Measurements from ENCODE around the gene HCAR1. TPM values are rescaled to one million over a fixed set of nuclear protein-coding genes. Genes with fewer than 3 reads are reported as not detected.
"Not testable (repeated sequence)": the region's sequence is repeated elsewhere in the genome, so short reads cannot be mapped to it uniquely, and the experiment has no call there.

The HCAR1 gene, protein sequence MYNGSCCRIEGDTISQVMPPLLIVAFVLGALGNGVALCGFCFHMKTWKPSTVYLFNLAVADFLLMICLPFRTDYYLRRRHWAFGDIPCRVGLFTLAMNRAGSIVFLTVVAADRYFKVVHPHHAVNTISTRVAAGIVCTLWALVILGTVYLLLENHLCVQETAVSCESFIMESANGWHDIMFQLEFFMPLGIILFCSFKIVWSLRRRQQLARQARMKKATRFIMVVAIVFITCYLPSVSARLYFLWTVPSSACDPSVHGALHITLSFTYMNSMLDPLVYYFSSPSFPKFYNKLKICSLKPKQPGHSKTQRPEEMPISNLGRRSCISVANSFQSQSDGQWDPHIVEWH
- 3.4 TPM for total RNA-seq (ENCODE audit: insufficient read depth, low replicate concordance)

DNA sequence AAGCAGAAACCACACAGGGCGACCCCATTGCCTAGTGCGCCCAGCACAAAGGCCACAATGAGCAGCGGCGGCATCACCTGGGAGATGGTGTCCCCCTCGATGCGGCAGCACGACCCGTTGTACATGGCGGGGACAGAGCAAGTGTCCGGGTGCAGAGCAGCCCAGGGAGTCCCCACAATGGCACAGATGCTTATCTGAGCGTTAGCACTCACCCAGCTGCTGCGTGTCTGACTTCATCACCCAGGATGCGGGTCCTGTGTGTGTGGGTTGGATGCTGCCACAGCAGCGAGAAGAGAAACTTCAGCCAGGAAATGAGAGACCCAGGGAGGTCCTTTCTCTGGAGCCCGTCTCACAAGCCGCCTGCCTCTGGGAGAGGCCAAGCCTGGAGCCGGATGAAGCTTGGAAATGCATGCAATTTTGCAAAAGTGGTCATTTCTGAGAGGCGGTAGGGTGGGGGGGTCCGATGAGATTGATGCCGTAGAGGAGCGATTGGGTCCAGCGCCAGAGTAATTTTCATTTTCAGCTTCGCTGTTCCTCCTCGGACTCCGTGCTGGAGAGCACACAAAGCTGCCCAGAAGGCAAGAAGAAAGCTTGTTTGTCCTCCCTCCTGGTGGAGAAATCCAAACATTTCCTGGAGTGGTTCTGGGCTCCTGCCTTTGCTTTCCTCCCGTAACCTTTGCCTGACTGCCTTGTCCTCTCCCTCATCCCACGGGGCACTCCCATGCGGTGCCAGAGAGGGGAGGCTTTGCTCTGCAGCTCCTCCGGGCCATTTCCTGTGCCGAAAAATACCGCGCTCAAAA is at the start of gene HCAR1:
Gene HCAR1 (minus strand): TSS at position 630 of the 800 bp plus-strand sequence. CDS start 505 bp downstream, at position 125.
- DNase-seq (ENCODE audit: low spot score): no peak

DNA sequence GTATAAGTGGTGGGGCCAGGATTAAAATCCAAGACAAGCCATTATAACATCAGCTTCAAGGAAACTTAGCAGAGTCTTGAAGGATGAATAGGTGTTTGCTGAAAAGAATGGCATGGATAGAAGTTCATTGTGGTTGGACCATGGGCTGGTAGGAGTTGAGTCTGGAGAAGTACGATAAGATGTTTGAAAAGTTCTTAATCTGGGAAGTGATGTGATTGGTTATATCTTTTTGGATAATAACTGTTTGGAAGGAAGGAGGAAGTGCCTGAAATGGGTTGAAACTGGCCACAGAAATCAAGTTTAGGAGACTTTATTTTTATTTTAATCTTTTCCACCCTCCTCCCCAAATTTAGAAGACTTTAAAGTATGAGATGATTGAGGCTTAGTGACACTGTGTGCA is 26.9 kb upstream of the HCAR1 start:
- DNase-seq (ENCODE audit: low spot score): no peak

DNA sequence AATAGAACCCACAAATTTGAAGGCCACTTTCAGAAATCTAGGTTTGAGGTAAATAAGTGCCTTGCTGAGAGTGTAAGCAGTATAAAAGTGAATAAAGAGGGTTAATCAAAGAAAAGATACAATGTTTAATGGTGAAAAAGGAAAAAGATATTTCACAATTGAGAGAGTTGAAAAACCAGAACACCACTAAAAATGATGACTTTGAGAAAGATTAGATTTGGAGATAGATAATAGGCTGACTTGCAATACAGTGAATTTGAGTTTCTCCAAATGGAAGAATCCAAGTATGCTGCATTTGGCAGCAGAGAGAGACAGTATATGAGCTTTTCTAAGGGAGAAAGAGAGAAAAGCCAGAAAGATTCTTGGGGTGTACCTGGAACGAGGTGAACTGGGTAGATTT is 24.1 kb upstream of the HCAR1 start:
- no peak for DNase-seq (ENCODE audit: low spot score)

DNA sequence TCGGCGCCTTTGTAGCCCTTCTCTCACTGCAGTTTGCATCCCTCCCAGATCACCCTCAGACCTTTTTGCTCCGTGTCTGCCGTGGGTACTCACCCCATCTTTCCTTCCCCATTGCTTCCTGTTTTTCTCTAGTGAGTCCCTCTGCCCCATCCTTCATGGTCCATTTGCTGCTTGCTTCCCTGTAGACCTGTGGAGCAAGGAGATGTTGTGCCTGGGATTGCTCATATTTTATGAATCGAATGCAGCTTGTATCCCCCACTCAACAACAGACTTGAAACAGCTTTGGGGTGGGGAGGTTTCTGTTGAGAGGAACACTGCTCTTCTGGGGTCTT is 22.6 kb upstream of the HCAR1 start:
- no peak for DNase-seq (ENCODE audit: low spot score)

DNA sequence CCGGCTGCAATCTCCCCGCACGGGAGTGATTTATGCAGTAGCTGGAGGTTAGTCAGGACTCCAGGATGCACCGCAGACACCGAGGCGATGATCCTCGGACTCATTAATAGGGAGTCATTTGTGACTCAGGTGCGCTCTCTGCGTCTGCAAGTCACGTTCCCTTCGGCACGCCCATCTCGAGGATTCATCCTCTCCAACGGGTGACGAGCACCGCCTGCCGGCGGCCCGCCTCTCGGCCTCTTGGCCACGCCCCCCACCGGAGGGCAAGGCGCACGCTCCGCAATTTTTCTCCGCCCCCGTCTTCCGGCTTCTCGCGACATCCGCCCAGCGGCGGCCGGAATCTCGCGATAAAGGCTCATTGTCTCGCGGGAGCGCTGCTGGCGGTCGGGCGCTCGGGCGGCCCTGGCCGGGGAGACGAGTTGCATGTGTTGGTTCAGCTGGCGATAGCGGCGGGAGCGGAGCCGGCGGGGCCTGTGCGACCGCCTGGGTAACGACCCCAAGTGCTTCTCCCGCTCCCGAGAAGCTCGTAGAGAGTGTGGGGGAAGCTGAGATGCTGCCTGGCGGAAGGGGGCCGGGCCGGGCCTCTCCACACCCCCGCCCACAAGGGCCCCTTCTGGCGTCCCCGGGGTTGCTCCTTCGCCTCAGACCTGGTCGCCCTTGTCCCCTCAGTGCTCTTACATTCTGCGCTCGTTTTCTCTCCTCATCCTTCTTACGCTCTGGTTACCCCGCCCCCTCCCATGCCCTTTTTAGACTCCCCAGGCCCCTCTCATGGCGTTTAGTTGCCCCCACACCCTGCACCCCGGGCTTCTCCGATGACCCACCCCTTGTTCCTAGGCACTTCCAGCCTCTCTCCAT is 22.0 kb upstream of the HCAR1 start, which contains the start of gene DENR:
Gene DENR (plus strand): TSS at position 361 of the 855 bp plus-strand sequence. CDS start 878 bp downstream, outside the sequence.
- DNase-seq (ENCODE audit: low spot score): peak; percentile 98

DNA sequence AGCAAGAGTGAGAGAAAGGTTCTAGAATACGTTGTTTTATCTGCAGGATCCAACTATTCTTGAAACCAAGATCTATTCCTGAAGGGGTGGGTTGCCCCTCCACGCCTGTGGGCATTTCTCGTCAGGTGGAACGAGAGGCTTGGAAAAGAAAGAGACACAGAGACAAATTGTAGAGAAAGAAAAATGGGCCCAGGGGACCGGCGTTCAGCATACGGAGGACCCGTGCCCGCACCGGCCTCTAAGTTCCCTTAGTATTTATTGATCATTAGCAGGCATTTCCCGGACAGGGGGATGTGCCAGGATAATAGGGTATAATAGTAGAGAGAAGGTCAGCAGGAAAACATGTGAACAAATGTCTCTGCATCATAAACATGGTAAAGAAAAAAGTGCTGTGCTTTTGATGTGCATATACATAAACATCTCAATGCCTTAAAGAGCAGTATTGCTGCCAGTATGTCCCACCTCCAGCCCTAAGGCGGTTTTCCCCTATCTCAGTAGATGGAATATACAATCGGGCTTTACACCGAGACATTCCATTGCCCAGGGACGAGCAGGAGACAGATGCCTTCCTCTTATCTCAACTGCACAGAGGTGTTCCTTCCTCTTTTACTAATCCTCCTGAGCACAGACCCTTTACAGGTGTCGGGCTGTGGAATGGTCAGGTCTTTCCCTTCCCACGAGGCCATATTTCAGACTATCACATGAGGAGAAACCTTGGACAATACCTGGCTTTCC is 20.3 kb upstream of the HCAR1 start:
- DNase-seq (ENCODE audit: low spot score): not testable (repeated sequence)

DNA sequence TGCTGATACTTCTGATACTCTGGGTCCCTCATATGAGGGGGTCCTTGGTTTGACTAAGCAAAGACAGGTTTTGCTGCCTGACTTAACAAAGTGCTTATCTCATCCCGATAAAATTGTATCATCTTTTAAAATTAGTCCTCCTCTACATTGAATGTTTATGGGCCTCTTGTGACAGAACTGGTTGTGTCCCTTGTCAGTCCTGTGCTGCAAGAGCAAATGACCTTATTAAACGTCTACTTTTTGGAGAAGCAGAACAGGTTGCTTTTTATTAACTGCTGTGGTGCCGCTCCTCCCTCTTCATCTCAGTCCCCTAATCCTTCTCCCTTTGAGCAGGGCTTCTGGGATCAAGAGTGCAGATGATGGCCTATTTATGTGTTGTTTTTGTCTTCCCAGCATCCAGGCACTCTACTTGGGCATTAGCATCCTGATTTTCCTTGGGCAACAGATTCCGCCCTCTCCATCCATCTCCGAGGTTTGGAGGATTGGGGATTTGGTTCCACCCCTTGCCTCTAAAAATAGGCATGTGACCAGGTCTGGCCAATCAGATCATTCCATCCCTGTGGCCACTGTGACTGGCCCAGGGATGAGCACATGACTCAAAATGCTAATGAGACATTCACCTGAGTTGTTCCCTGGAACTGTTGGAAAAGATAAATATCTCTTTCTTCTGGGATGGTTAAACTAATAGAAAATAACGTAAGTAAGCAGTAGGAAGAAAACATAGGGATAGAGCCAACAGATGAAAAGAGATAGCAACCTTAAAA is 19.1 kb upstream of the HCAR1 start:
- no peak for DNase-seq (ENCODE audit: low spot score)

DNA sequence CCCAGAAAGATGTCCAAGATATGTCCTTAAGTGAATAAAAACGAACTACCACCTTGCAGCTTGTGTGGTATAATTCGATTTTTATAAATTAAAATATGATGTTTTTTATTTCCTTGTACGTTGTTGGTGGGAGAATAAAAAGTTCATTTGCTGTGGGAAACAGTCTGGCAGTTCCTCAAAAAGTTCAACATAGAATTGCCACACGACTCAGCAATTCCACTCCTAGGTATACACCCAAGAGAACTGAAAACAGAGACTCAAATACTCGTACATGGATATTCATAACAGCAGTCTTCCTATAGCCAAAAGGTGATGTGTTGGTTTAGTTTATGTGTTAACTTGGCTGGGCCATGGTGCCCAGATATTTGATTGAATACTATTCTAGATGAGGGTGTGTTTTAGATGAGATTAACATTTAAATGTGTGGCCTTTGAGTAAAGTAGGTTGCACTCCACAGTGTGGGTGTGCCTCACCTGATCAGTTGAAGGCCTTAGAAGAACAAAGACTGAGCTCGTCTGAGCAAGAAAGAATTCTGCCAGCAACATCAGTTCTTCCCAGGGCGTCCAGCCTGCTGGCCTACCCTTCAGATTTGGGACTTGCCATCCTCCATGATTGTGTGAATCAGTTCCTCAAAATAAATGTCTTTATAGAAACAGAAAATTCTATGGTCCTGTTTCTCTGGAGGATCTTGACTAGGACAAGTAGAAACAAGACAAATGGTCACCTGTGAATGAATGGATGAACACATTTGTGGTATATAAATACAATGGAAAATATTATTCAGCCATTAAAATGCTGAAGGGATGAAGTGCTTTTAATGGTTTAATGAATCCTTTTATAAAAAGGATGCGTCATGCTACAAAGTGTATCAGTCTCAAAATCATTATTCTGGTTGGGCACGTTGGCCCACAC is 16.8 kb upstream of the HCAR1 start:
- DNase-seq (ENCODE audit: low spot score): no peak

DNA sequence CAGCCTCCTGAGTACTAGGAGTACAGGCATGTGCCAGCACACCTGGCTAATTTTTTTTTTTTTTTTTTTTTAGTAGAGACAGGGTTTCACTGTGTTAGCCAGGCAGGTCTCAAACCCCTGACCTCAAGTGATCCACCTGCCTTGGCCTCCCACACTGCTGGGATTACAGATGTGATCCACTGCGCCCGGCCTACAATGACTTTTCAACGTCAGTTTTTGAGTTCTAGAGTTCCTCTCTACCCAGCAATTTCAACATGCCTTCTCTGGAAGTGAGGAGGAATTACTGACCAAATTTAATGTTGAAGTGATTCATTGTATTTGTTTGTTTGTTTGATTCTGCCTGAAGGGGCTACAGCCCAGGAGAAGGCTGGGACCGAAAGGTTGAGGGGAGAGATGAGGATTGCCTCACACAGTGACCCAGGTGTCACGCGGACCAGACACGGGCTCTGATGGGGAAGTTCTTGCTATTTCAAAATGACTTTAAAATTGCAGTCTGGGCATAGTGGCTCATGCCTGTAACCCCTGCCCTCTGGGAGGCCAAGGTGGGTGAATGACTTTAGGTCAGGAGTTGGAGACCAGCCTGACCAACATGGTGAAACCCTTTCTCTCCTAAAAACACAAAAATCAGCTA is 13.4 kb upstream of the HCAR1 start:
- no peak for DNase-seq (ENCODE audit: low spot score)

DNA sequence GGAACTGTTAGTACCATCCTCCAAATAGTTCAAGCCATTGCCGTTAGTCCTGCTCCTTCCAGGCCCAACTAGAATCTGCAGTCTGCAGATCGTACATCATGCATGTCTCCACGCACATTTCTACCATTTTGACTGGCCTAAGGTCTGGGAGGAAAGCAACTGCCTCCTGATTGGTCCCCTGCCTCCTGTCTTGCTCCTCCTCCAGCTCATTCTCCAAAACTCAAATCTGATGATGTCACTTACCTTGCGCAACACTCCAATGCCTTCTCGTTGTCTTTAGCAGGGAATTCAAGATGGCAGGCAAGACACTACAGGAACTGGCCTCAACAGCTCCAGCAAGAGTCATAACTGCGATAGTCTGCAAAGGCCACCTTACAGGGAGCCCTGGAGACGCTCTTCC is 9.7 kb upstream of the HCAR1 start:
- DNase-seq (ENCODE audit: low spot score): no peak

DNA sequence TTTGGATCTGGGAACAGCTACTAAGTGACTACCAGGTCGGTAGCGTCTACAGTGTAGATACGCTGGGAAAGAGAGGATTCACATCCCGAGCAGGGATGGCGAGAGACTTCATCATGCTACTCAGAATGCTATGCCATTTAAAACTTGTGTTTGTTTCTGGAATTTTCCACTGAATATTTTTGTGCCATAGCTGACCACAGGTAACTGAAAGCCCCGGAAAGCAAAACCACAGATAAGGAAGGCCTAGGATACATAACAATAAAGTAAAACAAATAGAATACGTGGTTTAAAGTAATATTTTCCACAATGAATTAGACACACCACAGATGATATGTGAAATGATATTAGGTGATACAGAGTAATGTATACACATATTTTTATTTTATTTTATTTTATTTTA is 7.9 kb upstream of the HCAR1 start:
- no peak for DNase-seq (ENCODE audit: low spot score)

DNA sequence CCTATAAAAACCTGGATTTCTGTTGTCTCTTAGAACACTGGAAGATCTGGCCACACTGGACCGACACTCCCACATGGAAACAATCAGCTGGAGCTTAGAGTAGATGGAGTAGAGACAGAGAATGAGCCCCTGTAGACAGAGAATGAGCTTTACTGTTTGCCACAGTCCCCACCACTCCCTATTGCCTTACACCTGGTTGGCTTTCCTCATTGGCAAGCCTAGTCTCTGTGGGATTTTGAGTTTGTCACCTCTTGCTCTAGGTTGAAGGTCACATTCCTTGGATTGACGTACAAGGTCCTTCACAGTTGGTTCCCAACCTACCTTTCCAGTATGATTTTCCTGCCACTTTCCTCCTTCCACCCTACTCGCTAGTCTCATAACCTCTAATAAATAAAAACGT is 2.0 kb upstream of the HCAR1 start:
- DNase-seq (ENCODE audit: low spot score): no peak

DNA sequence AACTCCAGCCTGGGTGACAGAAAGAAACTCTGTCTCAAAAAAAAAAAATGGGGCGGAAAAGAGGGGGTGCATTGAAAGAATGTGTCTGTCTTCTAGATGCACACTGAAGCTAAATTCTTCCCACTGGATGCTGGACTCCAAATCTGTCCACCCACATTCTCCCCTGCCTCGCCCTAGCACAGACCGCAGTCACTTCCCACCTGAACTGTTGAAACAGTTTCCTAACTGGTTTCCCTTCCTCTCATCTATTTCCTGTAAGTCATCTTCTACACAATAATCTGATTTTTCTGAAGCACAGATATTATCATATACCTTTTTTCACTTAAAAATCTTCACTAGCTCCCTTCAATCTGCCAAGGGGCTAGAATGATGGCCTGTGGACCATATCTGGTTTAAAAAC is 1.5 kb upstream of the HCAR1 start:
- DNase-seq (ENCODE audit: low spot score): no peak

DNA sequence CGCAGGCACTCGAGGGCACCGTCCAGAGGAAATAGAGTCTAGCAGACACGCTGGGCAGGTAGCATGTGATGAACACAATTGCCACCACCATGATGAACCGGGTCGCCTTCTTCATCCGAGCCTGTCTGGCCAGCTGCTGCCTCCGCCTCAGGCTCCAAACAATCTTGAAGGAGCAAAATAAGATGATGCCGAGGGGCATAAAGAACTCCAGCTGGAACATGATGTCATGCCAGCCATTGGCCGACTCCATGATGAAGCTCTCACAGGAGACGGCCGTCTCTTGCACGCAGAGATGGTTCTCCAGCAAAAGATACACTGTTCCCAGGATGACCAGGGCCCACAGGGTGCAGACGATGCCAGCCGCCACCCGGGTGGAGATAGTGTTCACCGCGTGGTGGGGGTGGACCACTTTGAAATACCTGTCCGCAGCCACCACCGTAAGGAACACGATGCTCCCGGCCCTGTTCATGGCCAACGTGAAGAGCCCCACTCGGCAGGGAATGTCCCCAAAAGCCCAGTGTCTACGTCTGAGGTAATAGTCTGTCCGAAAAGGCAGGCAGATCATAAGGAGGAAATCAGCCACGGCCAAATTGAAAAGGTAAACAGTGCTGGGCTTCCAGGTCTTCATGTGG is 945 bp downstream of the HCAR1 start:
- DNase-seq (ENCODE audit: low spot score): no peak

DNA sequence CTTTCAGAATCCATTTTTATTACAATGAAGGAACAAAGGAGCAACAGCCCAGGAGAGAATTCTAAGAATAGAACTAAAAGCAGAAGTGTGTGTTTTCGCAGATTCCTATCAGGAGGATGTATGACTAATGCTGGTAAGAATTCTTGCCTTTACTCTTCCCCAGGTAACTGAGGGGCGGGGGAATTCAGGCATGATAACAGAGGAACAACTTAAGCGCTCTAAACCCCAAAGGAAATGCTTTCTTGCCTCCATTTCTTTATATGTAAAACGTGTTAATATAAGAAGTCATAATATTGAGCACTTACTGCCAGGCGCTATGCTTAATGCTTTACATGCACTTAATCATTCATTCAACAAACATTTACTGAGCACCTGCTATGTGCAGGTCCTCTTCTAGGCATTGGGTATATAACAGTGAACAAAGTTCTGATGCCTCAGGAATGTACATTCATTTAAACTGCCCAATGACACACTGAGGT is 4.5 kb downstream of the HCAR1 start:
- DNase-seq (ENCODE audit: low spot score): peak; percentile 74

DNA sequence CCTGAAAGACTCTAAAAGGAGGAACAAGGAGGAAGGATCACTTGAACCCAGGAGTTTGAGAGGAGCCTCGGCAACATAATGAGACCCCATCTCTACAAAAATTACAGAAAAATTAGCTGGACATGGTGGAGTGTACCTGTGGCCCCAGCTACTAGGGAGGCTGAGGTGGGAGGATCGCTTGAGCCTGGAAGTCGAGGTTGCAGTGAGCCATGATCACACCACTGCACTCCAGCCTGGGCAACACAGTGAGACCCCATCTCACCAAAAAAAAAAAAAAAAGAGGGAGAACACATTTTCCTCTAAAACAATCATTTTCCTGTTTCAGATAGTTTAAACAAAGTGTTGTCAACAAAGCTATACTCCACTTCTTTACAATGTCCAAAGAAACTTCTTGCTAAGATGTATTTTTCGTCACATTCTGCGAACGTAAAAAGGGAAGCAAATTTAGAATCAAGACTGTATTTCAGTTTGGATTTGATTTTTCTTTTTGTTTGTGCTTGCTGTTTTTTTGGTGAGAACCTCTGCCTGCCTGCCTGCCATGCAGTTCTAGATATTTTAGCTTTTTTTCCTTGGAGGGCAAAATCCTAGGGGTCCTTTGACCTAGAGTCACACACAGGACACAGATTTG is 5.1 kb downstream of the HCAR1 start:
- DNase-seq (ENCODE audit: low spot score): no peak

DNA sequence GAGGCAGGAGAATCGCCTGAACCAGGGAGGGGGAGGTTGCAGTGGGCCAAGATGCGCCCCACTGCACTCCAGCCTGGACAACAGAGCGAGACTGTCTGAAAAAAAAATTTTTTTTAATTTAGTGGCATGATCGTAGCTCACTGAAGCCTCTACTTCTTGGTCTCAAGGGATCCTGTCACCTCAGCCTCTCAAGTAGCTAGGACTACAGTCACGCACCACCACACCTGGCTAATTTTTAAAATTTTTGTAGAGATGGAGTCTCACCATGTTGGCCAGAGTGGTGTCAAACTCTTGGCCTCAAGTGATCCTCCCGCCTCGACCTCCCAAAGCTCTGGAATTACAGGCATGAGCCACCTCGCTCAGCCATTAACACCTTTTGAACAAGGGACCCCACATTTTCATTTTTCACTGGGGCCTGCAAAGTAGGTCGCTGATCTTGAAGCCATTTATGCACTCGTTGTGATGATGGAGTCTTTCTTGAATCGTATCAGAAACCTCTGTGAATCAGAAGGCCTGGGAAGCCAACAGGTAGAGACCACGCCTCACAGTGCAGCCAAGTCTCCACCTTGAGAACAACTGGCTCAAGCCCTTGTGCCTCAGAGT is 5.9 kb downstream of the HCAR1 start:
- no peak for DNase-seq (ENCODE audit: low spot score)

Data from umbilical cord (tissue), 2 donors.